Measurements from ENCODE around the gene ING3. TPM values are rescaled to one million over a fixed set of nuclear protein-coding genes. Genes with fewer than 3 reads are reported as not detected.
A peak's percentile ranks its signal among the peaks of the same experiment; 100 is the strongest.

Gene ING3
- total and polyA plus RNA-seq, 4 experiments from 2014 or later, result 24.1 to 32.2 (median 28.1) TPM

DNA sequence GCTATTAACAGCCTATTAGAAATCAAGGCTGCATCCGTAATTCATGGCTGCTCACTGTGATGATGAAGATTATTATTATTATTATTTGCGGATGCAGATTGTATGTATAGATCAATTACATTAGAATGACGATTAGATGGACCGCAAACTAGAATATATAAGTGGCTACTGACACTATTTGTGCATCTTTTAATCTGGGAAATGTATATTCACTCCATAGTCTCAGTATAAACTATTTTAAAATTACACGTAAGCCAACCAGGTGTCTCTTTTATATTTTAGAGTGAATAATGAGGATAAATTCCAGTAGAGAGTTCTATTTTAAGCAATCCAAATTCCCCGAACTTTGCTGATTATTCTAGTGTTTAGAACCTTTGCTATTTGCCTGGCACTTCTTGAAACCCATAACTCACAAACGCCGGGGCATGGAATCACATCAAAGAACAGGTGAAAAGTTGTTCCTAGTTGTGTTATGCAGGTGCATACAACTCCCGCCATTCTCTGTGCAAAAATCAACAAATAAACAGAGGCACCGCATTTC, 509 bp upstream of the ING3 start:
- intact Hi-C loops (cut with micrococcal nuclease), result loop anchor here (1.0 to 5.0 kb wide), 4 partner anchors 37 to 582 kb away; partner anchors contain the start of gene TSPAN12
- ChIA-PET POLR2A (ENCODE audit: partially characterized antibody) (interaction anchor here (0.6 to 1.5 kb wide), 10 partner anchors 12 to 488 kb away, joined by 3 to 6 read pairs (median 3); partner anchors contain the start of genes CPED1 and FAM3C), CTCF (ENCODE audit: partially characterized antibody) (interaction anchor here (1.4 kb wide), 1 partner anchor 37 kb away, joined by 6 read pairs; no protein-coding TSS in a partner anchor)
- H3K27ac Mint-ChIP-seq, result peak overlapping the region; percentile 98 to 99 (median 99)
- no peaks in the 10 kb centered on the region for H3K9me3 ChIP-seq (ENCODE audit: control insufficient read depth in 1 of 2, low read length in 2 of 2)
- H3K36me3 ChIP-seq (ENCODE audit: insufficient read depth, low read length), result peaks cover 15% of the 10 kb centered on the region
- peaks cover 10 to 29% (median 16%) of the 10 kb centered on the region in 4 donors for H3K4me1 Mint-ChIP-seq
- peak overlapping the region; percentile 80 to 93 for H3K4me3 ChIP-seq (ENCODE audit: low read length in 2 of 2)
- H3K27ac ChIP-seq (ENCODE audit: low read depth, low read length), result peak overlapping the region; percentile 99
- peak overlapping the region; percentile 91 to 99 (median 96) for H3K4me3 Mint-ChIP-seq
- peak in 1 of 5 donors; percentile 33 for DNase-seq
- H3K4me1 ChIP-seq (ENCODE audit: insufficient read depth, low read length), result peaks cover 24% of the 10 kb centered on the region
- peaks cover 0 to 7% (median 0%) of the 10 kb centered on the region in 8 donors for H3K9me3 Mint-ChIP-seq
- H3K36me3 Mint-ChIP-seq, result peaks cover 3 to 31% of the 10 kb centered on the region in 2 donors
- H3K27me3 Mint-ChIP-seq, result peaks cover 7 to 14% of the 10 kb centered on the region in 2 donors
- H3K27me3 ChIP-seq (ENCODE audit: insufficient read depth, low read length), result no peaks in the 10 kb centered on the region

DNA sequence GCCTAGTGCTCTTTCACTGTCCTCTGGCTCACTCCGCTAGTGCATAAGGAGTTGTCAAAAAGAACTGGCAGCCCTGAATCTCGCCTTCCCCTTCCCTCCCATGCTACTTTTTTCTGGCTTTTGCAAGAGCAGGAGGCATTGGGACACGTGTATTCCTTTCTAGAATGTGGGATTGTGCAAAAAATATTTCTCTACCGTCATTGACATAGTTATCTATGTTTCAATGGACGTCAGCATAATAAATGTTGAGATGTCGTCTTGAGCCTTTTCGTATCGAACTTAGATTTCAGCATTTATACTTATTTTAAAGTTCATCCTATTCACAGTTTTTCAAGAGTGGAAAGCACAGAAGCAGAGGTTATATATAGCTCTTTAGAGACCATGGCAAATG, 727 bp downstream of the ING3 start:
- H3K4me3 Mint-ChIP-seq, result peak overlapping the region; percentile 91 to 99 (median 96)
- Histone ChIP-seq H3K4me3 (ENCODE audit: low read length in 2 of 2) (peak overlapping the region; percentile 67 to 93), H3K9me3 (ENCODE audit: control insufficient read depth in 1 of 2, low read length in 2 of 2) (no peaks in the 10 kb centered on the region), H3K27me3 (ENCODE audit: insufficient read depth, low read length) (no peaks in the 10 kb centered on the region), H3K27ac (ENCODE audit: low read depth, low read length) (peak overlapping the region; percentile 99), H3K4me1 (ENCODE audit: insufficient read depth, low read length) (peaks cover 27% of the 10 kb centered on the region), H3K36me3 (ENCODE audit: insufficient read depth, low read length) (peaks cover 25% of the 10 kb centered on the region)
- H3K36me3 Mint-ChIP-seq, result peaks cover 12 to 40% of the 10 kb centered on the region in 2 donors
- intact Hi-C loops (cut with micrococcal nuclease), result loop anchor here (5.0 kb wide), 2 partner anchors 94 to 581 kb away; partner anchors contain the start of gene TSPAN12
- POLR2A ChIA-PET (ENCODE audit: partially characterized antibody), result interaction anchor here (0.6 to 1.5 kb wide), 5 partner anchors 13 to 153 kb away, joined by 3 to 6 read pairs (median 3); partner anchors contain the start of gene CPED1
- H3K4me1 Mint-ChIP-seq, result peaks cover 17 to 38% (median 20%) of the 10 kb centered on the region in 4 donors
- H3K27ac Mint-ChIP-seq, result peak overlapping the region; percentile 98 to 99 (median 99)
- CTCF ChIA-PET (ENCODE audit: partially characterized antibody), result interaction anchor here (1.4 kb wide), 1 partner anchor 36 kb away, joined by 6 read pairs; no protein-coding TSS in a partner anchor
- no peak for DNase-seq
- peaks cover 5 to 12% of the 10 kb centered on the region in 2 donors for H3K27me3 Mint-ChIP-seq
- peaks cover 0 to 7% (median 0%) of the 10 kb centered on the region in 8 donors for H3K9me3 Mint-ChIP-seq

DNA sequence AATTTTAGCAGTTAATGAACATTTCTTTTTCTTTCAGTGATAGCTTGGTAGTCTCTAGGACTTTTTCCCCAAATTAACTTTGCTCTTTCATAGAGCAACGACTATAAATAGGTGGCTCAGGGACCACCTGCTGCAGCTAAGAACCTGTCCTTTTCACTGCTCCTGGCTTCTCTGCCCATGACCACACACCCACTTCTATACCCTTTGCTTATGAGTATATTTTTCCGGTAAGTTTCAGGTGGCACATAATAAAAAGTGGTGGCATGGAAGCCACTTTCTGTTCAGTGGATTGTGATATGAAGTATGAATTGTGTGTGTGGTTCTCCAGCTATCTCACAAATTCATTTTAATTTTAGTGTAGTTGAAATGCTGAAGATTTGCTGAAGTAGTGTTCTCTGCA, 1.2 kb downstream of the ING3 start:
- POLR2A ChIA-PET (ENCODE audit: partially characterized antibody), result interaction anchor here (1.2 kb wide), 1 partner anchor 13 kb away, joined by 4 read pairs; no protein-coding TSS in a partner anchor
- DNase-seq, result no peak
- intact Hi-C loops (cut with micrococcal nuclease), result loop anchor here (5.0 kb wide), 2 partner anchors 95 to 580 kb away; partner anchors contain the start of gene TSPAN12
- Histone ChIP-seq H3K9me3 (ENCODE audit: control insufficient read depth in 1 of 2, low read length in 2 of 2) (no peaks in the 10 kb centered on the region), H3K4me1 (ENCODE audit: insufficient read depth, low read length) (peaks cover 27% of the 10 kb centered on the region), H3K27me3 (ENCODE audit: insufficient read depth, low read length) (no peaks in the 10 kb centered on the region), H3K27ac (ENCODE audit: low read depth, low read length) (peak overlapping the region; percentile 99), H3K4me3 (ENCODE audit: low read length in 2 of 2) (peak overlapping the region; percentile 67 to 93), H3K36me3 (ENCODE audit: insufficient read depth, low read length) (peaks cover 28% of the 10 kb centered on the region)
- CTCF ChIA-PET (ENCODE audit: partially characterized antibody), result no interaction called here
- Mint-ChIP-seq H3K36me3 (peaks cover 13 to 42% of the 10 kb centered on the region in 2 donors), H3K4me3 (peak overlapping the region; percentile 91 to 99 (median 96)), H3K4me1 (peaks cover 17 to 40% (median 20%) of the 10 kb centered on the region in 4 donors), H3K27ac (peak overlapping the region; percentile 56 to 99 (median 99)), H3K9me3 (peaks cover 0 to 7% (median 0%) of the 10 kb centered on the region in 8 donors), H3K27me3 (peaks cover 3 to 10% of the 10 kb centered on the region in 2 donors)

DNA sequence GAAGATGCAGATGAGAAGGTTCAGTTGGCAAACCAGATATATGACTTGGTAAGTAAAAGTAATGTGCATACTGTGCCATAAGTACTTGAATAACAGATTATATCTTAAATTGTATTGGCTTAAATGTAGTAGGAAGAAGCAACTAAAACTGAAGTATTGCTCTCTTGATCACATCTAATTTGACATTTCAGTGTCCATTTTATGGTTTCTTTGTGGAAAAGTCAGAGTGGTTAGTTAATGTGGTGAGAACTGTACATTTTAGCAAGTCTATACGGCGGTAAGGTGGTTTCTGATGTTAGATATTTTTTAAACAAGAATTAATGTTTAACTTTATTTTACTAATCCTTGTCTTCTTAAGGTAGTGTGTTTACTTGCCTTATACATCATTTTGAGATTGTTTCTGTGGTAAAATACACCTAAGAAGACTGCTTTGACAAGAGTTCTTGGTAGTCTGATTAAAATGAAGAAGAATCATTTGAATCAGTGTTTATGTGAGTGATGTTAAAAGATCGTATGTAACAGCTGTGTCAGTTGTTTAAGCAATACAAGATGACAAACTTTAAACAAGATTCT, 5.1 kb downstream of the ING3 start:
- Histone ChIP-seq H3K4me3 (ENCODE audit: low read length in 2 of 2) (no peak overlapping the region), H3K27me3 (ENCODE audit: insufficient read depth, low read length) (no peaks in the 10 kb centered on the region), H3K36me3 (ENCODE audit: insufficient read depth, low read length) (peaks cover 28% of the 10 kb centered on the region), H3K9me3 (ENCODE audit: control insufficient read depth in 1 of 2, low read length in 2 of 2) (no peaks in the 10 kb centered on the region), H3K27ac (ENCODE audit: low read depth, low read length) (no peak overlapping the region), H3K4me1 (ENCODE audit: insufficient read depth, low read length) (peaks cover 19% of the 10 kb centered on the region)
- H3K4me3 Mint-ChIP-seq, result no peak overlapping the region
- POLR2A ChIA-PET (ENCODE audit: partially characterized antibody), result no interaction called here
- intact Hi-C loops (cut with micrococcal nuclease), result no loop called here
- H3K36me3 Mint-ChIP-seq, result peaks cover 31 to 60% of the 10 kb centered on the region in 2 donors
- H3K4me1 Mint-ChIP-seq, result peaks cover 21 to 33% (median 27%) of the 10 kb centered on the region in 4 donors
- peak overlapping the region in 1 of 7 donors; percentile 47 for H3K27ac Mint-ChIP-seq
- peaks cover 0 to 3% (median 0%) of the 10 kb centered on the region in 8 donors for H3K9me3 Mint-ChIP-seq
- H3K27me3 Mint-ChIP-seq, result peaks cover 0 to 2% of the 10 kb centered on the region in 2 donors
- DNase-seq, result no peak
- CTCF ChIA-PET (ENCODE audit: partially characterized antibody), result no interaction called here

DNA sequence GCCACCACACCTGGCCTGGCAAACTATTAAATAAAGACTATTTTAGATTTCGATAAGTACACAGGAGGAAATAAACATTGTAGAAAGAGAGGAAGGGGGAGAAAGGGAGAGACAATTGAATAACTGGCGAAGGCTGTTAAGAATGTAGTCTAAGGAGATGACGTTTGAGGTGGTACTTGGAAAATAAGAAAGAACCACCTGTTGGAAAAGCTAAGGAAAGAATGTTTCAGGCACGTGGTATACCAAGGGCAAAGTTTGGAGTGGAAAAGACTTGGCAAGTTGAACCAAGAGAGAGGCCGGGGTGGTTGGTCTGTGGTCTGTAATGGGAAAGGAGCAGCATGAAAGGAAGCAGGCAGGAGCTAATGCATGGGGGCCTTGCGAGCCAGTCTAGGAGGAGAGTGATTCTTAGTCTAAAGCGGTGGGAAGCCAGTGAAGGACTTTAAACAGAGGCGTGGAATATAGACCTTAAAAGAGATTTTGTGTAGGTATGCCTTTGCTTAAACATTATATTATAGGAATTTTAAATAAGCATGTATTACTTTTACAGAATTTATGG, 9.4 kb downstream of the ING3 start:
- Histone ChIP-seq H3K4me1 (ENCODE audit: insufficient read depth, low read length) (peaks cover 3% of the 10 kb centered on the region), H3K27me3 (ENCODE audit: insufficient read depth, low read length) (no peaks in the 10 kb centered on the region), H3K27ac (ENCODE audit: low read depth, low read length) (no peak overlapping the region), H3K4me3 (ENCODE audit: low read length in 2 of 2) (no peak overlapping the region), H3K9me3 (ENCODE audit: control insufficient read depth in 1 of 2, low read length in 2 of 2) (no peaks in the 10 kb centered on the region), H3K36me3 (ENCODE audit: insufficient read depth, low read length) (peaks cover 19% of the 10 kb centered on the region)
- Mint-ChIP-seq H3K36me3 (peaks cover 37 to 51% of the 10 kb centered on the region in 2 donors), H3K4me3 (no peak overlapping the region), H3K4me1 (peaks cover 25 to 32% (median 27%) of the 10 kb centered on the region in 4 donors), H3K9me3 (no peaks in the 10 kb centered on the region), H3K27me3 (no peaks in the 10 kb centered on the region), H3K27ac (peak overlapping the region in 3 of 7 donors; percentile 32 to 42 (median 37))
- no peak for DNase-seq
- intact Hi-C loops (cut with micrococcal nuclease), result no loop called here
- ChIA-PET CTCF (ENCODE audit: partially characterized antibody) (interaction anchor here (1.7 kb wide), 1 partner anchor 167 kb away, joined by 3 read pairs; no protein-coding TSS in a partner anchor), POLR2A (ENCODE audit: partially characterized antibody) (no interaction called here)

DNA sequence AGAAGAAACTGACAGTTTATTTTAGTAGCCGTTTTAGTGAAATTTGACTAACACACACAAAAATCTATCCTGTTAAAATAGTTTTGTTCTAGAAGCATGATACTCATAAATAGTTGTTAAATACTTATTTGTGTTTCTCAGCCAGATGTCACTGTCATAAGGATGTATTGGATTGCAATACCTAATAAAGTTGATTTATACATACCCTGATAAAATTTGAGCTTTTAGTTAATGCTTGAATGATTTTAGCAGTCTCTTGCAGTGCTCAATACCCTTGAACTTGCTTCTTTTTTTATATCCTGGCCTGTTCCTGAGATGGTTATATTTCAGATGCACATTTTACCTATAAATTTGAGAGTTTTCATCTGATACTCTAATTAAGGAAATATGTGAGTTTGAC, 10.1 kb downstream of the ING3 start:
- CTCF ChIA-PET (ENCODE audit: partially characterized antibody), result interaction anchor here (1.7 kb wide), 1 partner anchor 168 kb away, joined by 3 read pairs; no protein-coding TSS in a partner anchor
- Histone ChIP-seq H3K36me3 (ENCODE audit: insufficient read depth, low read length) (peaks cover 18% of the 10 kb centered on the region), H3K27ac (ENCODE audit: low read depth, low read length) (no peak overlapping the region), H3K4me1 (ENCODE audit: insufficient read depth, low read length) (no peaks in the 10 kb centered on the region), H3K27me3 (ENCODE audit: insufficient read depth, low read length) (no peaks in the 10 kb centered on the region), H3K4me3 (ENCODE audit: low read length in 2 of 2) (no peak overlapping the region), H3K9me3 (ENCODE audit: control insufficient read depth in 1 of 2, low read length in 2 of 2) (no peaks in the 10 kb centered on the region)
- no peak overlapping the region for H3K4me3 Mint-ChIP-seq
- H3K27me3 Mint-ChIP-seq, result no peaks in the 10 kb centered on the region
- intact Hi-C loops (cut with micrococcal nuclease), result no loop called here
- POLR2A ChIA-PET (ENCODE audit: partially characterized antibody), result no interaction called here
- H3K9me3 Mint-ChIP-seq, result no peaks in the 10 kb centered on the region
- H3K36me3 Mint-ChIP-seq, result peaks cover 39 to 52% of the 10 kb centered on the region in 2 donors
- peaks cover 23 to 29% (median 23%) of the 10 kb centered on the region in 4 donors for H3K4me1 Mint-ChIP-seq
- DNase-seq, result no peak
- H3K27ac Mint-ChIP-seq, result peak overlapping the region in 1 of 7 donors; percentile 5
